ENCODE measurements around the gene STX10.

STX10 gene

DNA sequence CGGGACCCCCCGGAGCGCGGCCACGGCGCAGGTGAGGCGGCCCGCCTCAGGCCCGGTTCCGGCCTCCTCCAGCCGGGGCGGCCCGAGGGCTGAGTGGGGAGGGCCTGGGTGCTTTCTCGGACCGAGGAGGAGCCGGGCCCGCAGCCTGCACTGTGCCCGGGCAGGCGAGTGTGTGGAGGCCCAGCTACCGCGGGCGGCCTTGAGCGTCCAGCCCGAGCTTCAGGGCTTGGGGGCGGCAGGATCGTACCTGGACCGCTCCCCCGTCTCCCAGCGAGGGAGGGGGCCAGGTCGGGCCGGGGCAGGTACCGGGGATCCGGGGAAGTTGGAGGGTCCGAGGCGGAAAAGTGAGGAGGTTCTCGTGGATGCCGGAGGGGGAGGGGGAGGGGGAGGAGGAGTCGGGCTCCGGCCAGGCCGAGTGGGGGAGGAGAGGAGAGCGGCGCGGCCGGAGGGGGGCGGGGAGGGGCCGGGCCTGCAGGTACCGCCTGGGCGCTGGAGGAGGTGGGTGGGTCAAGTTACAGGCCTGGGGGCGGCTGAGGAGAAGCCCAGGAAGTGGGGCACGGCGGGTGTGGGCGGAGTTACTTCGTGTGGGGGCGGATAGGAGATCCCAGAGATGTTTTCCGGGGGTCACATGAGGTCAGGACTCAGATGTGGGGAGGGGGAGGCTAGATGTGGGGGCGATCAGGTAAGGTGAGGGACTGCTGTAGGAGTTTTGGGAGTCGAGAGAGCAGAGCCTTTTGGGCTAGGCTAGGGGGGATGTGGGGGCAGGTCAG, 31.6 kb downstream of the STX10 start:
- ChIA-PET POLR2A (interaction anchor here (0.6 to 2.6 kb wide), 6 partner anchors 14 to 281 kb away, joined by 3 to 13 read pairs (median 9); partner anchors contain the start of genes IER2 and STX10), CTCF (interaction anchor here (0.8 to 2.4 kb wide), 11 partner anchors 10 to 153 kb away, joined by 3 to 10 read pairs (median 4); partner anchors contain the start of genes IER2 and STX10)
- H3K4me3 ChIP-seq (ENCODE audit: low read depth, low read length), result peak overlapping the region; percentile 91
- DNase-seq (ENCODE audit: low read depth, low spot score), result no peak
- TF ChIP-seq, protein P1, sequence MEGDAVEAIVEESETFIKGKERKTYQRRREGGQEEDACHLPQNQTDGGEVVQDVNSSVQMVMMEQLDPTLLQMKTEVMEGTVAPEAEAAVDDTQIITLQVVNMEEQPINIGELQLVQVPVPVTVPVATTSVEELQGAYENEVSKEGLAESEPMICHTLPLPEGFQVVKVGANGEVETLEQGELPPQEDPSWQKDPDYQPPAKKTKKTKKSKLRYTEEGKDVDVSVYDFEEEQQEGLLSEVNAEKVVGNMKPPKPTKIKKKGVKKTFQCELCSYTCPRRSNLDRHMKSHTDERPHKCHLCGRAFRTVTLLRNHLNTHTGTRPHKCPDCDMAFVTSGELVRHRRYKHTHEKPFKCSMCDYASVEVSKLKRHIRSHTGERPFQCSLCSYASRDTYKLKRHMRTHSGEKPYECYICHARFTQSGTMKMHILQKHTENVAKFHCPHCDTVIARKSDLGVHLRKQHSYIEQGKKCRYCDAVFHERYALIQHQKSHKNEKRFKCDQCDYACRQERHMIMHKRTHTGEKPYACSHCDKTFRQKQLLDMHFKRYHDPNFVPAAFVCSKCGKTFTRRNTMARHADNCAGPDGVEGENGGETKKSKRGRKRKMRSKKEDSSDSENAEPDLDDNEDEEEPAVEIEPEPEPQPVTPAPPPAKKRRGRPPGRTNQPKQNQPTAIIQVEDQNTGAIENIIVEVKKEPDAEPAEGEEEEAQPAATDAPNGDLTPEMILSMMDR (IDR thresholded peaks at IDR 0.05; ENCODE audit: insufficient read depth, low read length, missing control alignments), result no peak

DNA sequence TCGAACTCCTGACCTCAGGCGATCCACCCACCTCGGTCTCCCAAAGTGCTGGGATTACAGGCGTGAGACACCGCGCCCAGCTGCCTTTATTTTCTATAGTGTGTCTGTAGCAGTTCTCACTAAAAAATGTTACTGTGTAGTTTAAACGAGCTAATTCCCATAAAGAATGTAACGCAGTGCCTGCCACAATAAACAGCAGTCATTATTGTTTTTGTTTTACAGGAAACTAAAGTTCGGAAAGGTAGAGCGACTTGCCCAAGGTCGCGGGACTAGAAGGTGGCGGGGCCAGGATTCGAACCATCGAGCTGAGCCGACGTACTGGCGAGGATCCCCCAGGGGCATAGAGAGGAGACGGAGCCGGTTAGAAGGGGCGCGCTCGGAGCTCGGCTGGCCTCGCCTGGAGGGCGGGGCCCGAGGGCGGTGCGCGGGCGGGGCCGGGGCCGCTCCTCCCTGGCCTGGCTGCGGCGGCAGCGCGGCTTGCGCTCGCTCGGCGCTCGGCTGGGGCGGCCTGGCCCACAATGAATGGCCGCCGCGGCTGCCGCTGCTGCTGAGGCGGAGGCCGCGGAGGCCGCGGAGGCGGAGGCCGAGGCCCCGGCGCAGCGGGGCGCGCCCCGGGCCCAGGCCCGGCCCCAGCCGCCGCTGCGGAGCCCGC, 32.3 kb downstream of the STX10 start, which contains the start of gene NACC1:
Gene NACC1 (plus strand): TSS at position 493 of the 652 bp plus-strand sequence. CDS start 16,944 bp downstream, outside the sequence.
- peak within 1 kb of the TSS; percentile 99 for H3K4me3 ChIP-seq (ENCODE audit: low read depth, low read length)
- TF ChIP-seq, protein P1 (IDR thresholded peaks at IDR 0.05; ENCODE audit: insufficient read depth, low read length, missing control alignments), result no peak
- ChIA-PET CTCF (interaction anchor here (0.7 to 2.4 kb wide), 9 partner anchors 13 to 152 kb away, joined by 3 to 10 read pairs (median 4); partner anchors contain the start of genes IER2 and STX10), POLR2A (interaction anchor here (1.7 to 2.2 kb wide), 3 partner anchors 15 to 37 kb away, joined by 7 to 13 read pairs (median 9); no protein-coding TSS in a partner anchor)
- no peak for DNase-seq (ENCODE audit: low read depth, low spot score)

DNA sequence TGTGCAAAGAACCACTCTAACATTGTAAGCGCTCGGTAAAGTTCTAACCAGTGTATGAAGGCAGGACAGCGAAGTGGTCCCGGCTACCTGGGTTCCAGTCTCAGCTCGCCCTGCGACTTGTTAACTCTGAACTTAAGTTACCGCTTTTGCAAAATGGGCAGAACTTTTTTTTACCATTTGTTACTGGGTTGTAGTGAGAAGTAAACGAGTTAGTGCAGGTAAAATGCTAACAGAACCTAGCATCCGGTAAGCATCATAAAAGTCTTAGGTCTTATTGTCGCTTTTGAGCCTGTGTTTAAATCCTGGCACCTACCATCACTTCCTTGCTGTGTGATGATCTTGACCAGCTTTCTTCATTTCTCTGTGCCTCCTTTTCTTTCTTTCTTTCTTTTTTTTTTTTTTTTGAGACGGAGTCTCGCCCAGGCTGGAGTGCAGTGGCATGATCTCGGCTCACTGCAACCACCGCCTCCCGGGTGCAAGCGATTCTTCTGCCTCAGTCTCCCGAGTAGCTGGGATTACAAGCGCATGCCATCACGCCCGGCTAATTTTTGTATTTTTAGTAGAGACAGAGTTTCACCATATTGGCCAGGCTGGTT, 32.9 kb downstream of the STX10 start:
- no peak for DNase-seq (ENCODE audit: low read depth, low spot score)
- H3K4me3 ChIP-seq (ENCODE audit: low read depth, low read length), result peak overlapping the region; percentile 99
- CTCF ChIA-PET, result interaction anchor here (0.7 to 1.5 kb wide), 7 partner anchors 12 to 152 kb away, joined by 3 to 6 read pairs (median 4); partner anchors contain the start of genes IER2 and STX10
- POLR2A ChIA-PET, result interaction anchor here (1.7 to 2.2 kb wide), 3 partner anchors 15 to 38 kb away, joined by 7 to 13 read pairs (median 9); no protein-coding TSS in a partner anchor
- TF ChIP-seq, protein P1 (IDR thresholded peaks at IDR 0.05; ENCODE audit: insufficient read depth, low read length, missing control alignments), result no peak

DNA sequence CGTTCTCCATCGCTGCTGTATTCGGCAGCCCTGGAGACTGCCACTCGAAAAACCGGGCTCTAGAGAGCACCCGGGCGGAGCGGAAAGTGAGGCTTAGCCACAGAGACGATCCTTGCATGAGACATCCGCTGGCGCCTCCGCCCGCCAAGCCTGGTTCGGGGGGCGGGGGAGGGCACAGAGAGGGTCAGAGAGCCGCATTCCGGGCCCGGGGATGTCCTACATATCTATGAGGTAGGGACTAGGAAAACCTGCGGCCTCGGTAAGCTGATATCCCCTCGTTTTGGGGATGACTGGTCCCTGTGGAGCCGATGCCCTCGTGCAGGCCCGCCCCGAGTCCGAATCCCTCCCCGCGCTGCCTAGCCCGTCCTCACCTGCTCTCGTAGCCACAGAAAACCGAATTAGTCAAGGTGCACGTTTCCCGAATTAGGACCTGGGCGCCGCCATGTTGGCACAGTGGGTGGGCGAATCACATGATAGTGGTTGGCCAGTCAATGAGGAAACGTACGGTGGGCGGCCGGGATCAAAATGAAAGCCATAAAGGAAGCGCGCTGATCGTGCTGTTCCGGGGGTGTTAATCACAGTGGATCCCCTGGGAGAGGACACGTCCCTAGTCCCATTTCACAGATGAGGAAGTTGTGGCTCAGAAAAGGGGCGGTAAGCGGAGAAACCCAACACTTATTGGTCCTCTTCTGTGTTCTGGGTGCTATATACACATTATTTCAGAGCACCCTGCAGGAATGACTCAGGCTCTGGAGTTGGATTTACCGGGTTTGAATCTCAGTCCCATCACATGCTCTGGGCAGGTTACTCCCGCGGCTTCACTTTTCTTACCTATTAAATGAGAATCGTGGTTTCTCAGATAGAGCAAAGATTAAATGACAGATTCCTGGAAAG, 33.6 kb downstream of the STX10 start, which contains the start of gene TRMT1:
Gene TRMT1 (minus strand): TSS at position 459 of the 894 bp plus-strand sequence. CDS start 341 bp downstream, at position 118.
- TF ChIP-seq, protein P1 (IDR thresholded peaks at IDR 0.05; ENCODE audit: insufficient read depth, low read length, missing control alignments), result no peak
- peak; percentile 55 for DNase-seq (ENCODE audit: low read depth, low spot score)
- CTCF ChIA-PET, result interaction anchor here (1.2 to 2.1 kb wide), 4 partner anchors 12 to 151 kb away, joined by 3 to 6 read pairs (median 6); no protein-coding TSS in a partner anchor
- POLR2A ChIA-PET, result interaction anchor here (1.7 to 2.2 kb wide), 2 partner anchors 36 to 38 kb away, joined by 9 to 13 read pairs; no protein-coding TSS in a partner anchor
- peak within 1 kb of the TSS; percentile 99 for H3K4me3 ChIP-seq (ENCODE audit: low read depth, low read length)

DNA sequence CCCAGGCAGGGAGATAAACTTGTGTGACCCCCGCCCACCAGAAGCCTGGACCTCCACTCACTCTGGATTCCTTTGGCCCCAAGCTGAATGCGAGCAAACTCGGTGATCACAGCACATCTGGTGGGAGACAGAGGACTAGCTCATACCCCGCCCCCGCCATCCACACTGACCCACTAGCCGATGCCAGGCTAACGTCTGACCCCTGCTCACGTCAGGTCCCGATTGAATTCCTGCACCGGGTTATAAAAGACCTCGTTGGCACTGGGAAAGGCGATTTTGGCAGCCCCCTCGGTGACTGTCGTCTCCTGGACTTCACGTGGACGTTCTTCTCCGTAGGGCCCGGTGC, 34.3 kb downstream of the STX10 start:
- CTCF ChIA-PET, result interaction anchor here (0.8 to 2.1 kb wide), 7 partner anchors 11 to 147 kb away, joined by 3 to 7 read pairs (median 4); partner anchors contain the start of genes IER2, LYL1 and STX10
- POLR2A ChIA-PET, result no interaction called here
- TF ChIP-seq, protein P1 (IDR thresholded peaks at IDR 0.05; ENCODE audit: insufficient read depth, low read length, missing control alignments), result no peak
- peak overlapping the region; percentile 99 for H3K4me3 ChIP-seq (ENCODE audit: low read depth, low read length)
- no peak for DNase-seq (ENCODE audit: low read depth, low spot score)

All from AG04449 (cell line).